HG03060 (cell line): Measurements from ENCODE around the gene REST.

Experiments
- ATAC-seq: cut with Tn5 transposase; IDR thresholded peaks from one replicate; pipeline ENCODE4 v1.9.1; 2021; ENCODE audit warnings: low read depth, moderate number of reproducible peaks; ENCODE audit not compliant: unreplicated experiment

Gene REST

GRCh38 chr4:56976837-56977320 lies 69.2 kb downstream of the REST start:
- ATAC-seq = no peak

- peak; percentile 85 for ATAC-seq
These were observed 69.8 kb downstream of the REST start, which contains the start of gene NOA1 for GRCh38 chr4:56977321-56978012. TSS of gene NOA1 (minus strand) at chr4:56977606. CDS start at chr4:56977585, 21 bp downstream.

- ATAC-seq = peak; percentile 31
These were observed 71.1 kb downstream of the REST start, which contains the start of gene POLR2B for GRCh38 chr4:56978750-56979303. TSS of gene POLR2B (plus strand) at chr4:56978896. CDS start at chr4:56978986, 90 bp downstream.

- no peak for ATAC-seq
These were observed 71.8 kb downstream of the REST start for GRCh38 chr4:56979421-56980072.

GRCh38 chr4:56981795-56982201 lies 74.1 kb downstream of the REST start:
- no peak for ATAC-seq

- no peak for ATAC-seq
These were observed 78.5 kb downstream of the REST start for GRCh38 chr4:56986192-56986591.

GRCh38 chr4:56986952-56987351 lies 79.3 kb downstream of the REST start:
- no peak for ATAC-seq

- ATAC-seq = no peak
These were observed 82.6 kb downstream of the REST start for GRCh38 chr4:56990109-56990905.

- no peak for ATAC-seq
These were observed 87.8 kb downstream of the REST start for GRCh38 chr4:56995525-56995924.

- no peak for ATAC-seq
These were observed 92.1 kb downstream of the REST start for GRCh38 chr4:56999751-57000150.

- ATAC-seq = no peak
These were observed 105.9 kb downstream of the REST start for GRCh38 chr4:57013543-57014120.
